A172 (cell line): ENCODE data around the gene ITLN1. TPM values are rescaled to one million over a fixed set of nuclear protein-coding genes. Genes with fewer than 3 reads are reported as not detected.

Source experiments
- total RNA-seq: library from RNA; depleted of rRNA; stranded (reverse); fragments of >200 nt; shearing (Covaris generic); gene quantifications from 2 replicates; pipeline ENCODE4 v1.2.3, GENCODE V29; 2014; rRNA removed

ITLN1 gene
- total RNA-seq, 1 experiment from 2014 or later = not detected

Other genes starting within 250 kb of the ITLN1 start
- 0.07 and 1.1 TPM in 2 replicates for gene SLAMF1, start 238.1 kb downstream of the ITLN1 start, total RNA-seq
- gene CD48, start 173.4 kb downstream of the ITLN1 start, total RNA-seq = not detected in 2 replicates
- 0.29 and 0.57 TPM in 2 replicates for gene SLAMF7, start 145.9 kb downstream of the ITLN1 start, total RNA-seq
- gene LY9, start 89.0 kb downstream of the ITLN1 start, total RNA-seq = not detected in 2 replicates
- gene CD244, start 22.3 kb downstream of the ITLN1 start, total RNA-seq = not detected in 2 replicates
- not detected in 2 replicates for gene ITLN2, start 69.6 kb upstream of the ITLN1 start, total RNA-seq
- gene F11R, start 136.0 kb upstream of the ITLN1 start, total RNA-seq = 7.3 and 9.2 TPM in 2 replicates
- not detected in 2 replicates for gene TSTD1, start 153.8 kb upstream of the ITLN1 start, total RNA-seq
- gene USF1, start 160.8 kb upstream of the ITLN1 start, total RNA-seq = 79.9 and 107 TPM in 2 replicates
- 0.07 and 0.38 TPM in 2 replicates for gene ARHGAP30, start 184.7 kb upstream of the ITLN1 start, total RNA-seq
- 1.6 and 2.2 TPM in 2 replicates for gene NECTIN4, start 204.4 kb upstream of the ITLN1 start, total RNA-seq
- gene KLHDC9, start 213.2 kb upstream of the ITLN1 start, total RNA-seq = 3.8 and 4.0 TPM in 2 replicates
- 197 and 218 TPM in 2 replicates for gene PFDN2, start 232.9 kb upstream of the ITLN1 start, total RNA-seq
- 26.8 and 27.8 TPM in 2 replicates for gene NIT1, start 232.9 kb upstream of the ITLN1 start, total RNA-seq
- gene DEDD, start 247.5 kb upstream of the ITLN1 start, total RNA-seq = 37.8 and 40.1 TPM in 2 replicates